ENCODE measurements around the gene PADI6. TPM values are rescaled to one million over a fixed set of nuclear protein-coding genes. Genes with fewer than 3 reads are reported as not detected.
A peak's percentile ranks its signal among the peaks of the same experiment; 100 is the strongest.
"Not testable (repeated sequence)": the region's sequence is repeated elsewhere in the genome, so short reads cannot be mapped to it uniquely, and the experiment has no call there.

Gene PADI6
- total RNA-seq, 1 donor from 2014 or later: not detected

DNA sequence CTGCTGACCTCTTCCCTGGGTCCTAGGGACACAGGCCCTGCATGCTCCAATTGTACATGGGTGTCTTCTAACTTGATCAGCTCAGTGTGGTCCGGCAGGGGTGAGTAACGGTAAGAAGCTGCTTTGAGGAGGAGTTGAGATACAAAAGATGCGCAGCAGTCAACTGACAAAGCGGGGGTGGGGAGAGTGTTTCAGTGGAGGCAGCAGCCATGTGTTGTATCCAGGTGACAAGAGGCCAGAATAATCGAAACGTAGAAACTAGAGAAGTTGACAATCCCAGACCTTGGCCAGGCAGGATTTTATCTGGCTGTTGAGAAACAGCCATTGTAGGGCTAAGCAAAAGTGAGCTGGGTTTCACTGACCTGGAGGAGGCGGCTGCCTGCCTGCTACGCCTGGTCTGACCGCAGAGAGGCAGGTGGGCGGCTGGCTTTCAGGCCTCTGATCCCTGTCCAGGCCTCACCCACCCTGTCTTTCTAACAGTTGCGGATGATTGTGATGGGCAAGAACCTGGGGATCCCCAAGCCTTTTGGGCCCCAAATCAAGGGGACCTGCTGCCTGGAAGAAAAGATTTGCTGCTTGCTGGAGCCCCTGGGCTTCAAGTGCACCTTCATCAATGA lies 28.8 kb downstream of the PADI6 start:
- intact Hi-C loops (cut with DNase I): no loop called here
- DNase-seq (ENCODE audit: low spot score): no peak

DNA sequence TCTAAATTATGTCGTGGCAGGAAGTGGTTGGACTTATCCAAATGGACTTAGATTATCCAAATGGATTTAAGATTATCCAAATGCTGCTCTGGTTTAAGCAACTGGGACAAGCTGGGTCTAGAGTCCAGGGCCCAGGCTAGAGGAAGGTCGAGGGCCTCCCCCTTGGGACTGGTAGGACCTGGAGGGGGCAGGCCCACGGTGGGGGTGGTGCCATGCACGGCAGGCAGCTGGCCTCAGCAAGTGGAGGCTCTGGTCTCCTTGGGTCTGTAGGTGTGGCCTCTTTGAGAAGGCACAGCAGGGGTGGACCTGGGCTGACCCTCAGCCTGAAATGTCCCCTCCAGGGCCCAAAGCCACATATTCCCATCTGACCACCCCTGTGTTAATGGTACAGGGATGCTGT lies 29.8 kb downstream of the PADI6 start:
- no peak for DNase-seq (ENCODE audit: low spot score)
- intact Hi-C loops (cut with DNase I): no loop called here

DNA sequence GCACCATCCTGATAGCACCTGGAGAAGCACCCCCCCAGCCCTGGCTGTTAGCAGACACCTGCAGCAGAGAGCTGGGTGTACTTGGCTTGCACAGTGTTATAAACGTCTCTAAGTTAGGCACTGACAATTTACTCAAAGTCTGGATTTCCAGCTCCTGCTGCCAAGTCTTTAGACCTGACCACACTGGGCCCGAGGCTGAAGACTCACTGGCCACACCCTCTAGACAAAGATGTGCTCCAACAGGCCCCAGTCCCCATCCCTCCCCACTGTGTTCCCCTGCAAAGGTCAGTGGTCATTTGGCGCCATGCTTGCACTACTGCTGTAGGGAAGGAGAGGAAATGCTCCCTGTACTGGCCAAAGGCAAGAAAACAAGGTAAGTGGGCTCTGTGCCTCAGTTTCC lies 31.1 kb downstream of the PADI6 start:
- DNase-seq (ENCODE audit: low spot score): no peak
- intact Hi-C loops (cut with DNase I): no loop called here

GRCh38 chr1:17404034-17404684 lies 32.2 kb downstream of the PADI6 start:
- intact Hi-C loops (cut with DNase I): no loop called here
- no peak for DNase-seq (ENCODE audit: low spot score)

GRCh38 chr1:17404820-17405219 lies 32.8 kb downstream of the PADI6 start:
- DNase-seq (ENCODE audit: low spot score): no peak
- intact Hi-C loops (cut with DNase I): loop anchor here (5.0 kb wide), 1 partner anchor 278 kb away; no protein-coding TSS in a partner anchor

DNA sequence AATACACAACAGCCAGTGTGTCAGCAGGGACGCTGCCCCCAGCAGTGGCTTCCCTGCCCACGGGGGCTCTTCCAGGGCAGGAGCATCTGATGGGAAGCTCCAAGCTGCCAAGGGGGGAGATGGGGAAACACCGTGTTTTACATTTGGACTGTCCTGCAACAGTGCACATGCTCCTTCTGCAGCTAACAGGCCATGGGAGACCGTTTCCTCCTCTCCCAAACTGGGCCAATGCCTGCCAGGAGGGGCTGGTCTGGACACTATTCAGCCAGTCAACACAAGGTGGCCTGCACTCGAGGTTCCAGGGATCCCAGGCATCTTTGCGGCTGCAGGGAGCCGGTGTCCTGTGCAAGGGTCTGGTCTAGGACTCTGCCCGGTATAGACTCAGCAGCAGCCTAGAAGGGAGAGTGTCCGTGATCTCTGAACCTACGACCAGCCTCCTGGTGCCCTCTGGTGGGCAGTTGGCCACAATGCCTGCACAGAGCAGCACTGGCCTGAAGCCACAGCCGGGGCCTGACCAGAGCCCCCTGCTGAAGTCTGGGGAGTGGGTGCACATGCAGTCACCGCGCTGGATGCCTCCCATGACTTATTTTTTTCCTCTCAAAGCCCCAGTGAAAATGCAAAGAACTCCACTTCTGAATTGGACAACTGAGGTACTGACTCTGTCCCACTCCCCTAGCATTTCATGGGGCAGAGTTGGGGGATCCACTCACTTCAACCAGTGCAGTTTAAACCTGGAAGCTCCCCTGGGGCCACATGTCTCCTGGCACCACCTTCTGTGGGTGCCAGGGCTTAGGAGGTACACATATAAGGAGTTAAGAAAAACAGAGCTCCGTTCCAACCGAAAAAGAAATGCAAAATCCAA lies 34.1 kb downstream of the PADI6 start:
- DNase-seq (ENCODE audit: low spot score): peak; percentile 81
- intact Hi-C loops (cut with DNase I): loop anchor here (5.0 kb wide), 1 partner anchor 279 kb away; no protein-coding TSS in a partner anchor

GRCh38 chr1:17406760-17407475 lies 34.9 kb downstream of the PADI6 start:
- not testable (repeated sequence) for DNase-seq (ENCODE audit: low spot score)
- intact Hi-C loops (cut with DNase I): loop anchor here (5.0 kb wide), 1 partner anchor 280 kb away; no protein-coding TSS in a partner anchor

DNA sequence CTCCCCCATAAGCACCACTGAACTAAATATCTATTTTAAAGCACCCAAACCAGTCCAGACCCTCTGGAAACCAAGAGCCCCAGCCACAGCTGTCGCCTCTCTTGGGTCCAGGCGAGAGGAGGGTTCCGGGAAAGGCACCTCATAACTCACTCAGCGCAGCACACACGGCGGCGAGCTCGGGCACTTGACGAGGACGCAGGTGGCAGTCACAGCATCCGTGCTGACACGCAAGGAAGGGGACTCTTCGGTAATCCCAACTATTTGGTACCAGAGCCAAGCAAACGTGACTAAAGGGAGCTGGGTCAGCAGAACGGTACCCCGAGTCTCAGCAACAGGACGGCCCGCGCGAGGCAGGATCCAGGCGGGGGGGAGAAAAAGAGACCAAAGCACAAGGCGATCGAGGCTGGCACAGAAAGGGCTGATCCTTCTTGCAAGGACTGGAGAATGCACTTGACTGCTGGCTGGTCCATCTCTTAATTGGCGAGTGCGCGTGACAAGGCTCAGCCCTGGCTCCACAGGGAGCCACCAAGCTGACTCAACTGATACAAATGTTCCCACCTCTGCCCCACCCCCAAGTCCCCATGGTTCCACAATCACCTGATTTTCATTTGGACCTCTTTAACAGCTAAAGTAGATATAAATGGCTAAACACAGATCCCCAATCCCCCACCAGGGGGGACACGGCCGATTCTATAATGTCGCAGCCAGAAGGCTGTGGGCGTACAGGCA lies 36.0 kb downstream of the PADI6 start:
- not testable (repeated sequence) for DNase-seq (ENCODE audit: low spot score)
- intact Hi-C loops (cut with DNase I): loop anchor here (5.0 kb wide), 1 partner anchor 281 kb away; no protein-coding TSS in a partner anchor

DNA sequence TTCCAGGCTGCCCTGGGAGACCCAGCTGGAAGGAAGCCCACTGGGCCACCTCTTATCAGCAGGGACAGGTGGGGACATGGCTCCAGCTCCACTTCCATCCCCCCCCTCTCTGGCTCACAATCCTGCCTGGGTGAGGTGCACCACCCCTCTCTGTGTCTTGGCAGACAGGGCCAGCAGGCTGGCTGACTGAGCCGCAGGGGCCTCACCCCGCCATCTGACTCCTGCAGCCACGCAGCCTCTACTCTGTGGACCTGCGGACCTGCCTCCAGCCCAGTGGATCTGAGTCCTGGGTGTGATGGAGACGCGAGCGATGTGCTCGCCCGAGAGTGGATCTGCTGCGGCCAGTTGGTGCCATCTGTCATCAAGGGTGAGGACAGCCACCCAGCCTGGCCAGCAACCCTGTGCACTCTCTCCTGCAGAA lies 37.4 kb downstream of the PADI6 start:
- intact Hi-C loops (cut with DNase I): loop anchor here (5.0 kb wide), 1 partner anchor 282 kb away; no protein-coding TSS in a partner anchor
- DNase-seq (ENCODE audit: low spot score): no peak

DNA sequence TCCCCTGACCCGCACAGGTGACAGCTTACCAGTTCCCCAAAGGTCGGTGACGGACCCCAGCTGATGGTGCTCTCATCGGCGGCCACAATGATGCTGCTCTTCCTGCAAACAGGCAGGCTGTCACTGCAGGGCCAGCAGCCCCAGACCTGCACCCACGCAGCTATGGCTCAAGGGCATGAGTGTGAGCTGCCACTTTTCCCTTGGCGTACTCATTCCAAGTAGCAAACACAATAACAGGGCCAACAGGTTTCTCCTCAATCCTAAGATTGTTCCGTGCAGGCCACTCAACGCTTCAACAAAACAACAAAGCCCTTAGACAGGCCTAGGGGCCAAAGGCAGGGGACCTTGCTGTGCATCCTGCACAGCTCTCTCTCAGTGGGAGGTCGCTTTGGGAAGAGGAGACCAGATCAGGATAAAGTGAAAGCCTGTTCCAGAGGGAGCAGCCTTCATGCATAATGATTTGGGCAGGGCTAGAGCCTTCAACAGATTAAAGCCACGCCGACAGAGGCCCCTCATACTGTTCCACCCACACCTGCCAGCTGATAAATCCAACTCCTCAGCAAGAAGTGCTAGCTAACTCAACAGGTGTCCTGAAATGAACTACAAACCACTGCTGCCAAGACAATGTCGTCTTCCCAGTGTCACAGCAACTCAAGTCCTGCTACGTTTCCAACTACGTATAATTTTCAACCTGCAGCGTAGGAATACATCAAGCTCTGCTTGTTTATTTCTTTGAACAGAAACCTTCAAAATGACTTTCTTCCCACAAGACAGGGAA lies 40.3 kb downstream of the PADI6 start:
- DNase-seq (ENCODE audit: low spot score): no peak
- intact Hi-C loops (cut with DNase I): no loop called here

GRCh38 chr1:17414022-17414421 lies 42.0 kb downstream of the PADI6 start:
- intact Hi-C loops (cut with DNase I): no loop called here
- no peak for DNase-seq (ENCODE audit: low spot score)

DNA sequence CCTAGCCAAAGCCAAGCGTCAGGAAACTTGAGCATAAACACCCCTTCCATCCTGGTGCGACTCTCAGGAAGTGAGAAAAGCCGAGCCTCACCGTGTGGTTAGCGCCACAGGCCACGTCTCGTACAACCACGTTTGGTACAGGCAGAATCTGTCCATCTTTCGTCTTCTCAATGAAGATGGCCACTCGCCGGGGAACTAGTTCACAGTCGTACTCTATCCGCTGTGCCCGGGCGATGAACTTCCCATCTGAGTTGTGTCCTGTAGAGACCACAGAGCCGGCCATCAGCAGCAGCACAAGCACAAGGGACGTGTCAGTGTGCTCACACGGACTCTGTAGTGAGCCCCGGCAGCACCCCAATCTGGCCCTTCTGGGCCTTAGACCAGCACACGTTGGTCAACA lies 44.4 kb downstream of the PADI6 start:
- intact Hi-C loops (cut with DNase I): no loop called here
- no peak for DNase-seq (ENCODE audit: low spot score)

GRCh38 chr1:17419626-17420328 lies 47.8 kb downstream of the PADI6 start:
- intact Hi-C loops (cut with DNase I): loop anchor here (1.0 to 10.0 kb wide), 3 partner anchors 18 to 185 kb away; no protein-coding TSS in a partner anchor
- DNase-seq (ENCODE audit: low spot score): peak; percentile 81

- no peak for DNase-seq (ENCODE audit: low spot score)
- intact Hi-C loops (cut with DNase I): loop anchor here (1.0 to 10.0 kb wide), 3 partner anchors 17 to 184 kb away; no protein-coding TSS in a partner anchor
Observed at GRCh38 chr1:17420391-17420918, 48.5 kb downstream of the PADI6 start.

DNA sequence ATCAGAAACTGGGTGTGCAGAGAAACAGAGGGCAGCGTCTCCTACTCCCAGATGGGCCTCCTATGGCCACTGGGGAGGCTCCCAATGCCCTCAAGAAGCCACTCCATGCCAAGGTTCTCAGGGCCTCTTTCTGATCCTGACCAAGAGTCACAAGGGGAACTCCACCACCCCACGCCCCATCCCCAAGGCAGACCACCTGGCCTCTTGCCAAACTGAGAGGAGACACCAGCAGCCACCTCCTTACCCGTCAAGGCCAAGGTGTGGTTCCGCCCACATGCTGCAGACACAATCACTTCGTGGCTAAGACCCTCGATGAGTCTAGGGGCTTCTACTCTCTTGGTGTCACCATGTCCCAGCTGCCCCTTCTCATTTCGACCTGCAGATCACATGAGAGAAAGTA lies 50.5 kb downstream of the PADI6 start:
- intact Hi-C loops (cut with DNase I): loop anchor here (5.0 to 10.0 kb wide), 2 partner anchors 55 to 182 kb away; no protein-coding TSS in a partner anchor
- DNase-seq (ENCODE audit: low spot score): no peak

DNA sequence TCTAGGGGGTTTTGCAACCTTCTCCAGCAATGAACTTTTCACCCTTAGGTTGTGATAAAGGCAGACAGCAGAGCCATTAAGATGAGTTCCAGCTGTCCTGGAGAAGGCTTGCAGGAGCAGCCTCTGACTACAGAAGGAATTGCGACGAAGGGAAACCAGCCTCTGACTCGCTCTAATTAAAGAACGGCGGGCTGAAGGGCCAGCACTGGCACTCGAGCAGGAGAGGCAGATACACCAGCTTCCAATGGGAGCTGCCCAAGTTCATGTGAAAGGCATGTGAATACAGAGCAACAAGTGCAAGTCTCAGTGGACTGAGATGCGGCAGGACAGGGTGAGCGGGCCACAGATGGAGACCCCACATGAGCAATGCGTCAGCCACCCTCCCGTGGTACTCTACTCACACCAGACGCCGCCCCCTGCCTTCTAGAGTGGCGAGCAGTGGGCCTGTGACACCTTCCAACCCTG lies 51.8 kb downstream of the PADI6 start:
- no peak for DNase-seq (ENCODE audit: low spot score)
- intact Hi-C loops (cut with DNase I): loop anchor here (5.0 to 10.0 kb wide), 2 partner anchors 53 to 181 kb away; no protein-coding TSS in a partner anchor
